ENCODE measurements around the gene L1TD1.
"Not testable (repeated sequence)": the region's sequence is repeated elsewhere in the genome, so short reads cannot be mapped to it uniquely, and the experiment has no call there.

L1TD1 gene

DNA sequence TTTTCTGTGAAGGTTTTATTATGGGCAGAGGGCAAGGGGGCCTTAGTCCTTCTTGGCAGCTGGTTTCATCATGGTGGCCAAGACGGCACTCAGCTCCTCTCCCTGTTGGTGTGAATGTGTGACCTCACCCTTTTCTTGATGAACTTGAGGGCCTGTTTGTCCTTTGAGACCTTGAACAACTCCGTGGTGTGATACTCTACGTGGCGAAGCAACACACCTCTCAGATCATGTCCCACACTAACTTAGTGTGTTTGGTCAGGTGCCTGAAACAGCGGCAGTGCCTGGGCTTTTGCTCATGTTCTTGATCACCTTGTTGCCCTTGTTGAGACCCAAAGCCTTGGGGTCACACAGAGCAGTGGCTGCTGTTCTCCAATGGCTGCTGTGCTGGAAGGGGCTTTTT lies 13.4 kb downstream of the L1TD1 start:
- no peak for DNase-seq

GRCh38 chr1:62208970-62209369 lies 14.3 kb downstream of the L1TD1 start:
- no peak for DNase-seq

DNA sequence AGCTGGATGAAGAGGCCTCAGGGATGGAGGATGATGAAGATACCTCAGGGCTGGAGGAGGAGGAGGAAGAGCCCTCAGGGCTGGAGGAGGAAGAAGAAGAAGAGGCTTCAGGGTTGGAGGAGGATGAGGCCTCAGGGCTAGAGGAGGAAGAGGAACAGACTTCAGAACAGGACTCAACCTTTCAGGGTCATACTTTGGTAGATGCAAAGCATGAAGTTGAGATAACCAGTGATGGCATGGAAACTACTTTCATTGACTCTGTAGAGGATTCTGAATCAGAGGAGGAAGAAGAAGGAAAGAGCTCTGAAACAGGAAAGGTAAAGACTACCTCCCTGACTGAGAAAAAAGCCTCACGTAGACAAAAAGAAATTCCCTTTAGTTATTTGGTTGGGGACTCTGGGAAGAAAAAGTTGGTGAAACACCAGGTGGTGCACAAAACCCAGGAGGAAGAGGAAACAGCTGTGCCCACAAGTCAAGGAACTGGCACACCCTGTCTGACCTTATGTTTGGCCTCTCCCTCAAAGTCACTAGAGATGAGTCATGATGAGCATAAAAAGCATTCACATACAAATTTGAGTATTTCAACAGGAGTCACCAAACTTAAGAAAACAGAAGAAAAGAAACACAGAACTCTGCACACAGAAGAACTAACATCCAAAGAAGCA lies 15.4 kb downstream of the L1TD1 start:
- DNase-seq, result no peak

DNA sequence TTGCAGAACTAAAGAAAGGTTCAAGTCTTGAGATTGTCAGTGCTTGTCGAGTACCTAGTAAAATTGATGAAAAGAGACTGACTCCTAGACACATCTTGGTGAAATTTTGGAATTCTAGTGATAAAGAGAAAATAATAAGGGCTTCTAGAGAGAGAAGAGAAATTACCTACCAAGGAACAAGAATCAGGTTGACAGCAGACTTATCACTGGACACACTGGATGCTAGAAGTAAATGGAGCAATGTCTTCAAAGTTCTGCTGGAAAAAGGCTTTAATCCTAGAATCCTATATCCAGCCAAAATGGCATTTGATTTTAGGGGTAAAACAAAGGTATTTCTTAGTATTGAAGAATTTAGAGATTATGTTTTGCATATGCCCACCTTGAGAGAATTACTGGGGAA lies 16.3 kb downstream of the L1TD1 start:
- no peak for DNase-seq

GRCh38 chr1:62212411-62212810 lies 17.8 kb downstream of the L1TD1 start:
- no peak for DNase-seq

GRCh38 chr1:62213075-62213914 lies 18.6 kb downstream of the L1TD1 start:
- no peak for DNase-seq

GRCh38 chr1:62218604-62219003 lies 24.0 kb downstream of the L1TD1 start:
- DNase-seq, result no peak

DNA sequence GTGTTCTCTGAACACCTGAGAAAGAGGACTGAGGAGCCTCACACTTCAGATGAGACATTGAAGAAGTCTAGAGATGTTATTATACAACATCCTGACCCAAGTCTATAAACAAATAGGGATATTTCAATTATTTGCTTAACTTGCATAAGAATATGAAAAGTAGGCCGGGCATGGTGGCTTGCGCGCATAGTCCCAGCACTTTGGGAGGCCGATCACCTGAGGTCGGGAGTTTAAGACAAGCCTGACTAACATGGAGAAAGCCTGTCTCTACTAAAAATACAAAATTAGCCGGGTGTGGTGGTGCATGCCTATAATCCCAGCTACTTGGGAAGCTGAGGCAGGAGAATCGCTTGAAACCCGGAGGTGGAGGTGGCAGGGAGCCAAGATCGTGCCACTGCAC lies 25.8 kb downstream of the L1TD1 start:
- not testable (repeated sequence) for DNase-seq

GRCh38 chr1:62221171-62221570 lies 26.5 kb downstream of the L1TD1 start:
- no peak for DNase-seq

- no peak for DNase-seq
Measured at GRCh38 chr1:62222321-62222720, 27.7 kb downstream of the L1TD1 start.

DNA sequence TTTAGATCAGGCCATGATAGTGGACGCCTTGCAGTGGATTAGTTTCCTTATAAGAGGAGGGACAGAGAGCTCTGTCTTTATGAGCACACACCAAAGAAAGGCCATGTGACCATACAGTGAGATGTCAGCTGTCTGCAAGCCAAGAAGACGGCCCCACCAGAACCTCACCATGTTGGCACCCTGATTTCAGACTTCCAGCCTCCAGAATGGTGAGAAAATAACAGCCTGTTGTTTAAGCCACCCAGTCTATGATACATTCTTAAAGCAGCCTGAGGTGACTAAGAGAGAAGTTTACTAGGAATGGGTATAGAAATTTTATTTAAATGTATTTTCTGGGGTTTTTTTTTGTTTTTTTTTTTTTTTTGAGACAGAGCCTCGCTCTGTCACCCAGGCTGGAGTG lies 29.5 kb downstream of the L1TD1 start:
- no peak for DNase-seq

- no peak for DNase-seq
Measured at GRCh38 chr1:62227496-62227895, 32.8 kb downstream of the L1TD1 start.

DNA sequence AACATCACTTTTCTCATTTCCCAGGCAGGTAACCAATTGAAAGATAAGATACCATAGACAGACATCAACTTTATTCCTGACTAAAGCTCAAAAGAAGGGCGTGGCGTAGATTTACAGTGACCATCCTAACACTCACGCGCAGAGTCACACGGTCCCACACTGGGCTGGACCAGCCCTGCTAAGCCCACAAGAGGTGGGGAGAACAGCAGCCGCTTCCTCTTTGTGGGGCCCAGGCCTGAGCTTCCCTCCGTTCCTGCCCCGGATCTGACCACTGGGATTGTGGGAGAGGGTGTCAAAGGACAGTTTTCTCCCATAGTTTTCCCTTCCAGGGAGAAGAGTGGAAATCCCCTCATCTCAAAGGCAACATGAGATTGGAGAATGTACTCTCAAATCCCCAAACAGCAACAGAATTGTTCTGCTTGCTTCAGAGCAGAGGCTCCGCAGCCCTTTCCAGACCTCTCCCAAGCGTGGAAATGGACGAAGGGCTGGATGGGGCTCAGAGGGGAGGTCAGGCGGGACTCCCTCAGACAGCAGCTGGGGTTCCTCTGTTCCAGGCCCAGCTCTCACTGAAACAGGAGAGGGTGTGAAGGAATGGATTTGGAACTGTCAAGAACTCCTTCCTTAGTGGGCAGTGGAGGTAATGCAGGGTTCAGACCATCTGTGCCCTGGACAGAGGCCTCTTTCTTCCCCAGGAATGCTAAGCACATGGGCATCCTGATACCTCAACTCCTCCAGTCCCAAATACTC lies 33.7 kb downstream of the L1TD1 start:
- DNase-seq, result no peak

DNA sequence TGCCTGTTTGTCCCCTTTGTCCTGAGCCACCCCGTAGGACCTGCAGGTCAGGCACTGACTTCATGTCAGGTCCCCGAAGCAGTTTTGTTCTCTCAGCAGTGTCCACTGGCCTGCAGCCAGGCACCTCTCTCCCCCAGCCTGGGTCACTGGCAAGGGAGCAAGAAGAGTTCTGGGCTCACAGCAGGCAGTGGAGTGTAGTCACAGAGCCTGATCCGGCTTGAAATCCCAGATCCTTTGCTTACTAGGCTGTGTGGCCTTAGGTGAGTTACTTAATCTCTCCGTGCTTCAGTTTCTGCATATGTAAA lies 34.2 kb downstream of the L1TD1 start:
- no peak for DNase-seq

- no peak for DNase-seq
Measured at GRCh38 chr1:62229468-62229867, 34.8 kb downstream of the L1TD1 start.

GRCh38 chr1:62229932-62230331 lies 35.3 kb downstream of the L1TD1 start:
- DNase-seq, result no peak

DNA sequence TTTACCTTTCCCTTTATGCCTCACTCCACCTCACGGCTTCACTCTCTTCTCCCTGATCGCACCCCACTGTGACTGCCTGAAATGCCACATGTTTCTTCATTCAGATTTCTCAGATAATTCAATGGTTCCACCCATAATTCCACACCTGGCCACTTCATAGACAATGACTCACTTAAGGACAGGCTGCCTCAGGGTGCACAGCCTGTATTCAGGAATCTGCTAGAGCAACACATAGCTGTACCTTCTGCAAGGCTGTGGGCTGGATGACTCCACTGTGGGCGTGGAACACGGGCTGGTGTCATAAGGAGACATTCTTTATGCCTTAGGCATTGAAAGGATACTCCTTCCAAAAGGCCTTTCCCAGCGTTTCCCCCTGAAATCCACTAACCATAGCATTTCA lies 36.1 kb downstream of the L1TD1 start:
- no peak for DNase-seq

- DNase-seq, result no peak
Measured at GRCh38 chr1:62232871-62233278, 38.2 kb downstream of the L1TD1 start.

DNA sequence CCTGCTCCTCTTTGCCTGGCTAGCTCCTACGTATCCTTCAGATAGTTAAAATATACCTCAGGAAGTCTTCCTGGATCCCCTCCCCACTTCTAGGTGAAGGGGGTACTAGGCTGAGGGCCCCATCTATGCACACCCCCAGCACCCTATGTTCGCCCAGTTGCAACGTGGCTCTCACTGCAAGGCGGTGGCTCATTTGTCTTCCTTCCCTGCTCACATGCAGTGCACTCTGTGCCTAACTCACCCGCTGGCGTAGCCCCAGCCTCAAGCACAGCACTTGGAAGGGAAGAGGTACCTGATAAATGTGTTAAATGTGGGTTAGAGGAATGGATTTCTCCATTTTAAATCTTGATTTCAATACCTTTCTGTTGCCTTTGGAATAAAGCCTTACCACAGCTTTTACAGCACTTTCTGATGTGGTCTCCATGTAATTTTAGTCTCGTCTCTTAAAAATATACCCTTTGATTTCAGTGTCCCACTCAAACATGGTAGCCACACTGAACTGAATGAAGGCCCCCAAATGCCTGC lies 39.3 kb downstream of the L1TD1 start:
- DNase-seq, result no peak

- no peak for DNase-seq
Measured at GRCh38 chr1:62234688-62235087, 40.0 kb downstream of the L1TD1 start.

GRCh38 chr1:62235576-62235975 lies 40.9 kb downstream of the L1TD1 start:
- DNase-seq, result no peak

DNA sequence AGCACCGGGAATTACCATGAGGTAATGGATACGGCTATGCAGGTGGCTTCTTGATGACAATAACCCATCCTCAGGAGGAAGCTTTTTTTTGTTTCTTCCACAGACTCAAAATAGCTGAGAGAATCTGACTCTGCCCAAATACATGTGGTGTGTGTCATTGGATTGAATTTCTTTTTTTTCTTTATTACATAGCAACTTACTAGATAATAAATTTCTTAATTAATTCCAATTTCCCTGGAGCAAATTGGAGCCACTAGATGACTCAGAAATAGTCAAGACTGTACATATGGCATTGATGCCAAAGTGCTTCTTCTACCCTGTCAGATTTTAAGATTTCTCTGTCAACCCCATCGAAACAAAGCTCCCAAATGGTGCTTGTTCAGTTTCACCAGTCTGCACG lies 42.7 kb downstream of the L1TD1 start:
- DNase-seq, result no peak

DNA sequence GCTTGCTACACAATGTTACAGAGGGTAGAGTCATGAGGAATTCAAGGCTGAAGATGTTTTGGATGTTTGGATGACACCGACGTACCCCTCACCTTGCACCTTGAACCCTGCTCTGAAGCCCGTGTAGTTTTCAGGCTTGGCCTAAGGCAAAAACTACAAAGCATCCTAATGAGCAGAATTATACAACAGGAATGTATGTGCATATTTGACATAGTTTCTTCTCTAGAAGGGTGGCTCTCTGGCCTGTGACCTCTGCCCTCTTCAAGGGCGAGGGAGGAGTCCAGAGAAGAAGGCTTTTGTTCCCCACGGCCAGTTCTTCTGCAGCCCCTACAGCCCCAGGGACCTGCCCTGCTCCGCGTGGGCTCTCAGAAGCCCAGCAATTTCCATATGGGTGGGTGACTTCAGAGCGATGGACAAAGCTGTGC lies 43.3 kb downstream of the L1TD1 start:
- no peak for DNase-seq

- no peak for DNase-seq
Measured at GRCh38 chr1:62238507-62238906, 43.9 kb downstream of the L1TD1 start.

Data from NCI-H774 (cell line).